Smooth muscle cell of the brain vasculature (primary cell): ENCODE data around the gene ARF4.

Experiments used
- DNase-seq: peaks from one replicate; pipeline ENCODE4 v3.0.0-alpha.2; 2012; ENCODE audit warnings: low read depth, low spot score

The ARF4 gene

DNA sequence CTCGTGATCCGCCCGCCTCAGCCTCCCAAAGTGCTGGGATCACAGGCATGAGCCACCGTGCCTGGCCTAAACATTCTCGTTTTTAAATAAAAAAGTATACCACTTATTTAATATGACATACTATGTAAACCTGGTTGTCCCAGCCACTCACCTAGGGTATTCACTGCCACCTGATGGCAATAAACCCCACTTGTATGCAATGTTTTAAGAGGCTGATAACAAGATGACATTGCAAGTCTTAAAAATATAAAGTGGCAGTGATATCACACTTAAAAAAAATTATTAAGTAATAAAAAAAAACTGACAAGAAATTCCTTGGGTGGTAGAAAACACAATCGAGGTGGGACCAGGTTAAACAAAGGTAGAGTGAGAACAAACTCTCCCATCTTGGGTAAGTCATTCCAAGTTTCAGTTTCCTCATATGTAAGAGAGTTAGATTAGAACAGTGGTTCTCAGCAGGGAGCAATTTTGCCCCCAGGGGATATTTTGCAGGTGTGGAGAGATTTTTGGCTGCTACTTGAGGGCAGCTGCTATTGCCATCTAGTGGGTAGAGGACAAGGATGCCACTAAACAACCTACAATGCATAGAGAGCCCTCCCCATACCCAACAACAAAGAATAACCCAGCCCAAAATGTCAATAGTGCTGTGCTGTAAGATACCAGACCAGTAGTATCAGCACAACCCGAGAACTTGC, 14.5 kb downstream of the ARF4 start:
- no peak for DNase-seq

DNA sequence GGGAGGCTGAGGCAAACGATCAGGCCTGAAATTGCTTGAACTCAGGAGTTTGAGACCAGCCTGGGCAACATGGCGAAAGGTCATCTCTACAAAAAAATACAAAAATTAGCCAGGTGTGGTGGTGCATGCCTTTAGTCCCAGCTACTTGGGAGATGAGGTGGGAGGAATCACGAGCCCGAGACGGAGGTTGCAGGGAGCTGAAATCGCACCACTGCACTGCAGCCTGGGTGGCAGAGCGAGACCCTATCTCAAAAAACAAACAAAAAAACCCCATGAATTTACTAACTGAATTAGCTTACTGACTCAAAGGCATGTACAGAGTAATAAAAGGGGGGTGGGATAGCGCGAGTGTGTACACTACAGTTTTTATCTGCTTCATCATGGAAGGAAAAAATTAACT, 19.3 kb downstream of the ARF4 start:
- DNase-seq, result no peak

DNA sequence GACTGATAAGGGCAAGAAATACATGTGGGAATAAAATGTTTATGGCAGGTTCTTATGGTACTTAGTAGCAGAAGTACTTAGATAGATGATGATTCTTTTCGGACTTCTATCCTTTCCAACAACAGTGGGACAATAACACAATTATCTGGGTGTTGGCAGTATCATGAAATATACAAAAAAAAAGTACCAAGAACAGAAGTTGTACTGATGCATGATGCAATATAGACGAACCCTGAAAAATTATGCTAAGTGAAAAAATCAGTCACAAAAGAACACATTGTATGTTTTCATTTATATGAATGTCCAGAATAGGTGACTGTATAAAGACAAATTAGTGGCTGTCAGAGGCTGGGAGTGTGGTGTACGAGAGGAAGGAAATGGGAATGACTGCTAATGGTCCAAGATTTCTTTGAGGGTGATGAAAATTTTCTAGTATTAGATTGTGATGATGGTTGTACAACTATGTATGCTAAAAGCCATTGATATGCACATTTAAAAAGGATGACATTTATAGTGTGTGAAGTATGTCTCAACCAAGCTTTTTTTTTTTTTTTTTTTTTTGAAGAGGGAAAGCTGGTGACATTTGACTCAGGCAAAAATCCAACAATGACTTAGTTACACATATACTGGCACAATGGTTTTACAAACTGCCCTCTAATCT, 21.0 kb downstream of the ARF4 start:
- no peak for DNase-seq

DNA sequence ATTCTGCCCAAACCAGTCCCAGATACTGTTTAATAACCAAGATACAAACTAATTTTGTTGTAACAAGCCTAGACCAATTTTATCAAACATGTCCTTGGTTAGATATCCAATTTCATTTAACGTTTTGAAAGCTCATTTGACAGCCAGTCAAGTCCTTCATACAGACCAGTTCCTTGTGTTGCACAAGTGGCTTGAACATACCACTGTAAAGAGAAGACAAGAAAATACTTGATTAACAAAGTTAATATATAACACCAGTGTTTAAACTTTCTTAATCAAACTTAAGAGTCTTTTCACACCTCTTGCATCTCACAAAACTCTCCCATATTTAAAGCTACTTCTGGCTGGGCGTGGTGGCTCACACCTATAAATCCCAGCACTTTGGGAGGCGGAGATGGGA, 25.0 kb downstream of the ARF4 start:
- DNase-seq, result no peak

DNA sequence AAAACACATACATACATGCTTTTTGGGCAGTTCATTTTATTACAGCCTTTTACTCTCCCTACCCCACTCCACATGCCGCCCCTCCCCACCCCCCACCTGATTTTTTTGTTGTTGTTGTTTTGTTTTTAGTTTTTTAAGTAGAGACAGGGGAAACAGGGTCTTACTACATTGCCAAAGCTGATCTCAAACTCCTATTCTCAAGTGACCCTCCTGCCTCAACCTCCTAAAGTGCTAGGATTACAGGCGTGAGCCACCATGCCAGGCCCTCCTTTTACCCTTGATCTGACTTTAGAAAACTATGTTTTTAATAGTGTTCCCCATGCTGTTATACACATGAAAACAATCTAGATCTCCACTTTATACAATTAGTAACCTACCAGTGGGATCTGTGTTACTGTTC, 26.3 kb downstream of the ARF4 start:
- DNase-seq, result no peak

DNA sequence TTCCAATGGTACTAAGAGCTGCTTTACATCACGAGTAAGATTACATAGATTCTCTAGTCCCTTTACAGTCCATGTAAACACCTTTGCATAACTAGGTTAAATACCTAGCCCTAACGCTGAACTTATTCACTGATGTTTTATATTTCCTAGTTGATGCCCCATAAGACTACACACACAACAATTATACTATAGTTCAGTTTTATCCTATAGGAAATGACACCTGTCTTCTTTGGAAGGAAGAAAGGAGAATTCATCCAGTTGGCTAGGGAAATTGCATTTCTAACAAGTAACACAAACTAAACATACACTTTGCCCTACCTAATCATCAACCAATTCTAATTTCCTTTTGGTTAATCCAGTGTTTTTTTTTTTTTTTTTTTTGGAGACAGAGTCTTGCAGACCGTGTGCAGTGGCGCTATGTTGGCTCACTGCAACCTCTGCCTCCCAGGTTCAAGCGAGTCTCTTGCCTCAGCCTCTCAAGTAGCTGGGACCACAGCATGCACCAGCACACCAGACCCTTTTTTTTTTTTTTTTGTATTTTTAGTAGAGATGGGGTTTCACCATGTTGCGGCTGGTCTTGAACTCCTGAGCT, 27.2 kb downstream of the ARF4 start:
- no peak for DNase-seq

DNA sequence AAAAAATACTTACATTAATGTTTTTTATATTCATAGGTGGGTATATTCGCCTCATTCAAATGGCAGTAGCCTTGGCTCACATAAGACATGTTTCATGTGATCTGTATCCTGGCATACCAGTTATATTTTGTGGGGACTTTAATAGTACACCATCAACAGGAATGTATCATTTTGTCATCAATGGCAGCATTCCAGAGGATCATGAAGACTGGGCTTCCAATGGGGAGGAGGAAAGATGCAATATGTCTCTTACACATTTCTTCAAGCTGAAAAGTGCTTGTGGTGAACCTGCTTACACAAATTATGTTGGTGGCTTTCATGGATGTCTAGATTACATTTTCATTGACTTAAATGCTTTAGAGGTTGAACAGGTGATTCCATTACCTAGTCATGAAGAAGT, 37.6 kb downstream of the ARF4 start:
- no peak for DNase-seq

DNA sequence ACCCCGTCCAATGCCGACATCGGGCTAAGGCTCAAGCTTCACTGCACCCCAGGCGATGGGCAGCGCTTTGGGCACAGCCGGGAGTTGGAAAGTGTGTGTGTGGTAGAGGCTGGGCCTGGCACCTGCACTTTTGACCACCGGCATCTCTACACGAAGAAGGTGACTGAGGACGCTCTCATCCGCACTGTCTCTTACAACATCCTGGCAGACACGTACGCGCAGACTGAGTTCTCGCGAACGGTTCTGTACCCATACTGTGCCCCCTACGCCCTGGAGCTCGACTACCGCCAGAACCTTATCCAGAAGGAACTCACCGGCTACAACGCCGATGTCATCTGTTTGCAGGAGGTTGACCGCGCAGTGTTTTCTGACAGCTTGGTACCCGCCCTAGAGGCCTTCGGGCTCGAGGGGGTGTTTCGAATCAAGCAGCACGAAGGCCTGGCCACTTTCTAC, 40.0 kb downstream of the ARF4 start:
- DNase-seq, result no peak

DNA sequence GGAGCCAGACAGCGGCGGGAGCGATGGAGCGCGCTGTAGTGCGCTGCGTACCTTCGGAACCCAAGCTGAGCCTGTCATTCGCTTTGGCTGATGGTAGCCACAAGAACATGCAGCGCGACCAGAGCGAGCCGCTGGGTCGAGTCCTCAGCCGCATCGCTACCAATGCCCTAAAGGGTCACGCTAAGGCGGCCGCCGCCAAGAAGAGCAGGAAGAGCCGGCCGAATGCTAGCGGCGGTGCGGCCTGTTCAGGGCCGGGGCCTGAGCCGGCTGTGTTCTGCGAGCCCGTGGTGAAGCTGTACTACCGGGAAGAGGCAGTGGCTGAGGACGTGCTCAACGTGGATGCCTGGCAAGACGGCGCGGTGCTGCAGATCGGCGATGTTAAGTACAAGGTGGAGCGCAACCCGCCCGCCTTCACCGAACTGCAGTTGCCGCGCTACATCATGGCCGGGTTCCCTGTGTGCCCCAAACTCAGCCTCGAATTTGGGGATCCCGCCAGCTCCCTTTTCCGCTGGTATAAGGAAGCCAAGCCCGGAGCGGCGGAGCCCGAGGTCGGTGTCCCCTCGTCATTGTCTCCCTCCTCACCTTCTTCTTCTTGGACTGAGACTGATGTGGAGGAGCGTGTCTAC, 40.6 kb downstream of the ARF4 start:
- DNase-seq, result no peak

DNA sequence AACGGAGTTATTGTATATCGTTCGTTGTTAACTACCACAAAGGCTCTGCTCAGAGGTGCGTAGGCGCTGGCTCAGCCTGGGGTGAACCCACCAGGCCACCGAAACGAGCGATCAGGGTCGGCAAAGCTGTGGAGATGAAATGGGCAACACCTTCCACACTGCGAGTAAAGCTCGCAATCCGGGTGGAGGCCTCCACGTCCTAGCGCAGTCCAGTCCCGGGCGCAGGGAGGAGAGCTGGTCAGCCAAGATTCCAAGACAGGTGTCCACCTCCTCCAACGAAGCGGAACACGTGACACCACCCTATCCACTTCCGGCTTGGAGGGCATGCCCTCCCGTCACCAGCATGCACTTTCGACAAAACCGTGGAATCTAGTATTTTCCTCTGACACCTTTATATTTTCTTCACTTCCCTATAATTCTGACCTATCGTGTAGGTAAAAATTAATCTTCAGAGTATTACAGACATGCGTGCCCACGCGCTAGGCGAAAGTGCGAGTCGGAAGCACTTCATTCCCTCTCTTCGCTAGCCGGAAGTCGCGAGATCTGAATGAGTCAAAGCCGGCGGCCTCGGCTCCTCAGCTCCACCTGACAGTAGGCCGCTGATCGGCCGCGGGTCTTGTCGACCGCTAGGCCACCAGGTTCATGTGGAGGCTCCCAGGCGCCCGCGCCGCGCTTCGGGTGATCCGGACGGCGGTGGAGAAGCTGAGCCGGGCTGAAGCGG, 41.2 kb downstream of the ARF4 start, which contains the start of gene PDE12:
Gene PDE12 (plus strand): TSS at position 537 of the 721 bp plus-strand sequence. CDS start 106 bp downstream, at position 643.
- peak; percentile 73 for DNase-seq

DNA sequence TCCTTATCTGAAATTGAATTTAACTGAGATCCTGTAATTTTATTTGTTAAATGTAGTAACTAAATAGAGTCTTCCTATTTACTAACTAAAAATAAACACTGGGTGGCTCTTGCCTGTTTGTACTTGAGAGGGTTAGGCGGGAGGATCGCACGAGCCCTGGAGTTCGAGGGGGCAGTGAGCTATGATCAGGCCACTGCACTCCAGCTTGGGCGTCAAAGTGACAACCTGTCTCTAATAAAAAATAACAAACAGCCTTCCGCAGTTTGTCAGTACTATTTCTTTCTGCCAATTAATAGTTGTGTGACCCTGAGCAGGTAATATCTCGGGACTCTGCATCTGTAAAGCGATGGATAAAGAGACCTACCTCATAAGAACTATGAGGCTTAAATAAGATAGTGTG, 41.8 kb downstream of the ARF4 start:
- DNase-seq, result no peak

DNA sequence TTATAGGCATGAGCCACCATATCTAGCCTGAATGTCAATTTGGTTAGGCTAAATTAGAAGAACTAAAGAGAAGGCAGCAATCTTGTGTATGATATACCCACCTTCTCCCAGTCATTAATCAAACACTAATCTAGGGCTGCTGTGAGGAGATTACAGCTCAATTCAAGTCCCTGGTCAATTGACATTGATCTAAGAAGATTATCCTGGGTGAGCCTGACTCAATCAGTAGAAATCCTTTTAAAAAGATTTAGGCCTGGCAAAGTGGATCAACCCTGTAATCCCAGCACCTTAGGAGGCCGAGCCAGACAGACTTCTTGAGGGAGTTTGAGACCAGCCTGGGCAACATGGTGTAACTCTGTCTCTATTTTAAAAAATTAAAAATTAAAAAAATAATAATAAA, 50.5 kb downstream of the ARF4 start:
- no peak for DNase-seq

DNA sequence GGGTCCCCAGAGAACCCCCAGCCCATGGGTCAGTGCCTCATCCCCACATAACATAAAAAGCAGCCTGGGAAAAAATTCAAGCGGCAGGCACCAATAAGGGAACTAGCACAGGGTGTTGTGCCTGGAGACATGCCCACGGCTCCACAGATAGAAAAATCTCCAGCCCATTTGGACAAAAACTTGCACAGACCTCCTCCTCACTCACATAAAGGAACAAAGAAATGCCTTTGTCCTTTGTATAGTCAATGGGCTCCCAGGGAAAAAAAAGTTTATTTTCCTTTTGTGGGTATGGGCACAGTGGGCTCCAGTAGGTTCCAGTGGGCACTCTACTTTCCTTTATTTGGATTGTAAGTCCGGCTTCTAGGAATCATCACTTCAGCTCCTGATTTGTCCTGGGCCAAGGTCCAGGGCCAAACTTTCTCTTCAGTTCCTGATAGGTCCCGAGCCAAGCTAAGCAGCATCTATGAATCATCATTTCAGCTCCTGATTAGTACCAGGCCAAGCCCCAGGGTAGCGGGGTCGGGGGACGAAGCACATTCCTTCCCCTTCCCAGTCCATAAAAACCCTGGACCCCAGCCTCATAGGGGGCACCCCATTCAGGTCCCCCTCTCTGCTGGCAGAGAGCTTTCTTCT, 51.4 kb downstream of the ARF4 start:
- DNase-seq, result no peak

DNA sequence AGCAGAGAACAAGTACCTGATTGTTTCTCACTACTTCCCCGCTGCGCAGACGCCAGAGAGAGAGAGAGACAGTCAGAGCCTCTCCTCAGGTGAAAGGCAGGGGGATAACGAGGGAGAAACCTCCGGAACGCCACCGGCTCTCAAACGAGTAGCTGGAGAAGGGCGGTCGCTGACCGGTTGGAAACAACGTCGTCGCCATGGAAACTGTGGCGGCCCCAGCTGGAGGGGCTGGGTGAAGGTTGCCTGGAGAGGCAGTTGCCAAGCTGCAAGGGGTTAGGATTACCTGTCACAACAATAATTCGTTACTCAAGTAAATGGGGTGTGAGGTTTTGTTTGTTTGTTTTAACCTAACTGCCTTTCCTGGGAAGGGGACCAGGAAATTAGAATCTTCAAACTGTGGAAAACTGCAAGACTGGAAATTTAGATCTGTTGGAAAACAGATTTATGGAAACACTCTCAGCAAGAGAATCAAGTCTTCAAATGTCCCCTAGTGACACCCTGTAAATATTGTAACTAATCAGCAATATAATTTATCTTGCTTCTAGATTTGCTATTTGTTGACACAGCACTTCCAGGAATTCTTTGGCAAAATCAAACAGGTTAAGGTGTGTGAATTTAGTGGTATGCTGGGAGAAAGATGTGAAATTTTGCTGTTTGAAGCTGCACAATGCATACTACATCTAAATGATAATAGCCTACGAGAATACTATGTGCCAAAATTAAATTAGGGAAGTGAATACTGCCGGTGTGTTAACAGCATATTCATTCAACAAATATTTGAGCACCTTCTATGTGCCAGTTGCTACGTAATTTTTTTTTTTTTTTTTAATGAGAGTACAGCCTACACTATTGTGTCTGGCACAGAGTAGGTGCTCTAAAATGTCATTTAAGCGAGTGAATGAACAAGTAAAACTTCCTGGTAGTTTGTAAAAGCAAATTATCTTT, 52.7 kb downstream of the ARF4 start, which contains the start of gene DNAH12:
Gene DNAH12 (minus strand): TSS at position 164 of the 945 bp plus-strand sequence. CDS start 1,474 bp downstream, outside the sequence.
- DNase-seq, result peak; percentile 20

DNA sequence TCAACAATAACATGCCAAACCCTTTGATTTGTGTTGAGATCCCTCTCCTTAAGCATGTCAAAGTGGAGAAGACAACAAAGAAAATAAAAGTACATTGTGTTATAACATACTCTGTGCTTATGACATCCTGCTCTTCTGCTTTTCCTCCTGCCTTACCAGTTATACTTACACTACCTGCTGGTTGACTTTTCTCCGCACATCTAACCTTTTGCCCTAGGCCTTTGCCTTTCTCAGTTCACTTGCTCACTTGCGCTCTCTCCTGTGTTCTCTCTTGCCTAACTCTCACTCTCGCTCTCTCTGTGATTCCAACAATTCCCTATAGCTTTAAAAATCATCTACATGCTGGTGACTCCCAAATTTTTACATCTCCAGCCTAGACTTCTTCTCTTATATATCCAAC, 58.7 kb downstream of the ARF4 start:
- DNase-seq, result no peak

DNA sequence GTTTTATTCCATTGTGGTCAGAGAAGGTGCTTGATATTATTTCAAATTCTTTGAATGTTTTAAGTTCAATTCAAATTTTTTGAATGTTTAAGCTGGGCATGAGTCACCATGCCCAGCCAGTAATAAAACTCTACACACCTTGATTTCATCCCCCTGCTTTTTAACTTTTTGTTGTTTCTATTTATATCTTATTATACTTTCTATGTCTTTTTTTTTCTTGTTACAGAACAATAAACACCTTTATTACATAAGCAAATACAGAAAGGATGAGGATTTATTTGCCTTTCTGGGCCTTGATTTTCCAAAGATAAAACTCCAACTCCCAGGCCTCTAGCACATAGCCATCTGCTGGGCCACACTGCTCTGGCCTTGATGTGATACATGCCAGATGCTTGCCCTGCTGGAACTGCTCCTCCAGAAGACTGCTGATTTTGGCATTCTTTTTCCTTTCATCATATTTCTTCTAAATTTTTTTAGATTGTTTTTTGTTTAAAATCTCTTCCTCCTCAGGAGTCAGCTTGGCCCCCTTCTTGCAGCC, 67.0 kb downstream of the ARF4 start:
- DNase-seq, result no peak
